T-helper 17 cell (primary cell): ENCODE data around the gene LHFPL3. TPM values are rescaled to one million over a fixed set of nuclear protein-coding genes. Genes with fewer than 3 reads are reported as not detected.

Source experiments
- ATAC-seq: fragments of 150-1000 bp; cut with Tn5 transposase; 2 replicates; pipeline ENCODE4 v1.10.0; 2021; ENCODE audit warnings: mild to moderate bottlenecking, moderate library complexity
- DNase-seq, 3 donors: peaks; one replicate each; pipeline versions ENCODE4 v3.0.0 to v3.0.0-alpha.2; 2020 to 2021
- H3K9me3 ChIP-seq: one replicate; pipeline ENCODE4 v1.7.0; 2013; ENCODE audit warnings: low read length, mild to moderate bottlenecking; ENCODE audit not compliant: control insufficient read depth, poor library complexity, severe bottlenecking
- H3K27ac Mint-ChIP-seq: one replicate; pipeline ENCODE4 v1.8.0; 2022; ENCODE audit warnings: mild to moderate bottlenecking, moderate library complexity, mixed read lengths
- H3K27me3 Mint-ChIP-seq: one replicate; pipeline ENCODE4 v1.8.0; 2022; ENCODE audit warnings: mixed read lengths
- H3K36me3 Mint-ChIP-seq: one replicate; pipeline ENCODE4 v1.8.0; 2022; ENCODE audit warnings: low read depth, mixed read lengths
- H3K4me1 Mint-ChIP-seq: one replicate; pipeline ENCODE4 v1.8.0; 2022; ENCODE audit warnings: mild to moderate bottlenecking, mixed read lengths
- H3K4me3 Mint-ChIP-seq: one replicate; pipeline ENCODE4 v1.8.0; 2022; ENCODE audit warnings: mild to moderate bottlenecking, moderate library complexity, mixed read lengths
- total RNA-seq, 4 donors: library from RNA in 2 of 4; stranded (reverse) in 2 of 4; gene quantifications; one replicate each; pipeline ENCODE4 v1.2.3 and lab custom pipeline; 2022 to 2026

Gene LHFPL3
- total RNA-seq, 2 donors from 2014 or later = not detected

DNA sequence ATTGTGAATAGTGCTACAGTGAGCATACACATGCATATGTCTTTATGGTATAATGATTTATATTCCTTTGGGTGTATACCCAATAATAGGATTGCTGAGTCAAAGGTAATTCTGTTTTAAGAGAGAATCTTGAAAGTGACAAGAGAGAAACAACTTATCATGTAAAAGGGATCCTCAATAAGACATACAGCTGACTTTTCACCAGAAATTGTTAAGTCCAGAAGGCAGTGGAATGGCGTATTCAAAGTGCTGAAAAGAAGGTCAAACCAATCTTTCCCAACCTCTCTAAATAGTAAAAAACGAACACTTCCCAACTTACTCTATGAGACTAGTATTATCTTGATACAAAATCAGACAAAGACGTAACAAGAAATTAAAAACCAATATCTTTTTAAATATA, 59.8 kb downstream of the LHFPL3 start:
- ATAC-seq = no peak
- H3K27me3 Mint-ChIP-seq = no peaks in the 10 kb centered on the region

DNA sequence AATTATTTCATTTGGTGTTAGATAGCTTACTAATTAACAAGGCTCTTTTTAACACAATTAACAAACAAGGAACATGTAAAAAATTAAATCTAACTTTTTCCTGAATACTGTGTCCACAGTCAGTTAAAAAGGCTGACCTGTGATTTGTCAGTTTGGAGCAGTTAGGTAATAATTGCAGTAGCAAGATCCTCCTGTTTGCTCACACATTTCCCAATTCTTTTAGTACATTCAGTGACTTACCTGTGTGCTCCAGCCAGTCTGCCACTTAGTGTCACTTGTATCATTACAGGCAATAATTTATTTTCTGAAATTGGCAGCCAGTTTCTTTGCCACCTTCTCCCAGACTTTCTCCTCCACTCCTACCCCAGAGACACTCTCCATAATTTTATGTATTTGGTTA, 66.8 kb downstream of the LHFPL3 start:
- no peaks in the 10 kb centered on the region for H3K36me3 Mint-ChIP-seq
- DNase-seq = no peak
- H3K27me3 Mint-ChIP-seq = peaks cover 4% of the 10 kb centered on the region
- no peaks in the 10 kb centered on the region for H3K4me1 Mint-ChIP-seq
- H3K27ac Mint-ChIP-seq = no peak overlapping the region
- H3K4me3 Mint-ChIP-seq = no peak overlapping the region
- no peak for ATAC-seq
- no peaks in the 10 kb centered on the region for H3K9me3 ChIP-seq

More for the DNA sequence above, 59.8 kb downstream of the LHFPL3 start:
- no peak overlapping the region for H3K4me3 Mint-ChIP-seq
- H3K9me3 ChIP-seq = no peaks in the 10 kb centered on the region
- H3K4me1 Mint-ChIP-seq = no peaks in the 10 kb centered on the region
- H3K27ac Mint-ChIP-seq = no peak overlapping the region
- no peak for DNase-seq
- H3K36me3 Mint-ChIP-seq = no peaks in the 10 kb centered on the region

DNA sequence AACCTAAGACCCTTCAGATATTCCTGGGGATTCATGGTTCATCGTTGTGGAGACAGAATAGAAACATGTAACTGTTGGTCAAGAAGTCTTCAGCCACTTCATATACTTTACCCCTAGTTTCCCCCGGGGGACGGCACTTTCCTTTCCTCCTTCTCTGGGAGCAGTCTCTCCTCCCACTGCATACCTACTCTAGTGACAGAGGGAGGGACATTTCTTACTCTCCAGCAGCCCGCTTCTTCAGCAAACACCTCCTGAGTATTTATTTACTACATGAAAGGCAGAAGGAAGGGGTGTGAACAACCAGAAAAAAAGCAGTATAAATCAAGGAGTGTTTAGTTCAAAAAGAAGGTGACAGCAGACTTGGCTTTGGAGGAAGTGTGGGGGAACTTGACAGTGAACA, 69.0 kb downstream of the LHFPL3 start:
- DNase-seq (no peak), ATAC-seq (no peak)
- Mint-ChIP-seq H3K4me3 (no peak overlapping the region), H3K27ac (no peak overlapping the region), H3K4me1 (no peaks in the 10 kb centered on the region), H3K36me3 (no peaks in the 10 kb centered on the region), H3K27me3 (peaks cover 4% of the 10 kb centered on the region)
- no peaks in the 10 kb centered on the region for H3K9me3 ChIP-seq

DNA sequence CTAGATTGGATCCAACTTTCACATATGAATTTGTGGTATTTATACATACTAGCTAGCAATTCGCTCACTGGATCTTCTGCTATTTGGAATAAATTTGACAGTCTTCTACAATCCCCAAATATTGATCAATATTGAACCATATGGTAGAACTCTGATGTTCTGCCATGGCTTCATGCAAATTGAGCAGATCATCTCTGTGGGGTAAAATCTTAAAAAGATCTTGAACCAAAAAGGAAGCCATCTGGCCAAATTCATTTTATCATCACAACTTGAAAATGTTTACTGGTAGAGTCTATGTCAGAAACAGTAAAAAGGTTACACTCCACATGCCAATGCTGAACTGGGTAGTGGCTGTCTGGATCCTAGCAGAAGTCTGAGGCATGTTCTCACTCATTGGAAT, 80.0 kb downstream of the LHFPL3 start:
- DNase-seq (no peak), ATAC-seq (no peak)
- Mint-ChIP-seq H3K27me3 (peaks cover 10% of the 10 kb centered on the region), H3K27ac (no peak overlapping the region), H3K4me1 (no peaks in the 10 kb centered on the region), H3K4me3 (no peak overlapping the region), H3K36me3 (peaks cover 2% of the 10 kb centered on the region)
- H3K9me3 ChIP-seq = no peaks in the 10 kb centered on the region

DNA sequence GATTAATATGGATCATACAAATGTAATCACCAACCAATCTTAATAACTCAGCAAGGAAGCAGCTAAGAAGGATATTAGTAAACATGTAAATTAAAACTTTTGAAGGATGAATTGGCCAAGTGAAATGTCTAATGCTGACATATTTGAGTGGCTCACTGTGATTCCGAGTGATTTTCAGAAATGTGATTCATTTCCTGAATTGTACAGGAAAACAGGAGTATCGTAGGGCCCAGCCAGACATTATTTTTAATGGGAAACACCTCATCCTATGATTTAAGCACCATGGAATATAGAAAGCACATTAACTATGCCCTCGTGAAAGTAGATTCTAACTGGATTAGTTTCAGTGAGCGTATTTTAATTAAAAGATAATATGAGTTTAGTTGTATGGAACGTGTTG, 82.3 kb downstream of the LHFPL3 start:
- H3K9me3 ChIP-seq = no peaks in the 10 kb centered on the region
- DNase-seq (no peak), ATAC-seq (no peak)
- H3K4me3 Mint-ChIP-seq = no peak overlapping the region
- no peak overlapping the region for H3K27ac Mint-ChIP-seq
- H3K4me1 Mint-ChIP-seq = no peaks in the 10 kb centered on the region
- peaks cover 12% of the 10 kb centered on the region for H3K27me3 Mint-ChIP-seq
- peaks cover 2% of the 10 kb centered on the region for H3K36me3 Mint-ChIP-seq

DNA sequence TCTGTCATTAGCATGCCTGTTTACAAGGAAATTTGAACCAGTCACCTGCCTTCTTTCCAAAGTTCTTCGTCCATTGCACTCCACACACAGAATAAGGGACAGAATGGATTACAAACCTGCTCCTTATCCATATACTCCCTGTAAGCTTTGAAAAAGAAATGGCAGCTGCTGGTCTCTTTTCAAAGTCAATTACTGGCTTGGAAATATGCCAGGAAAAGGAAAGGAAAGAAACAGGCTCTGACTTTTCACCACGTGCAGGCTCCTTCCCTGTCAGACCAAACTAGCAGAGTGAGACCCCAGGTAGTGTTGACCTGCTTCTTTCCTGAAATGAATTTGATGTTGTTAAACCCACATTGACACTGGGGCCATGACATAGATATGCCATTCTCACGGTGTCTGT, 84.5 kb downstream of the LHFPL3 start:
- Mint-ChIP-seq H3K27me3 (peaks cover 15% of the 10 kb centered on the region), H3K4me1 (no peaks in the 10 kb centered on the region), H3K36me3 (peaks cover 2% of the 10 kb centered on the region), H3K4me3 (no peak overlapping the region), H3K27ac (no peak overlapping the region)
- no peak for ATAC-seq
- H3K9me3 ChIP-seq = no peaks in the 10 kb centered on the region
- no peak for DNase-seq

DNA sequence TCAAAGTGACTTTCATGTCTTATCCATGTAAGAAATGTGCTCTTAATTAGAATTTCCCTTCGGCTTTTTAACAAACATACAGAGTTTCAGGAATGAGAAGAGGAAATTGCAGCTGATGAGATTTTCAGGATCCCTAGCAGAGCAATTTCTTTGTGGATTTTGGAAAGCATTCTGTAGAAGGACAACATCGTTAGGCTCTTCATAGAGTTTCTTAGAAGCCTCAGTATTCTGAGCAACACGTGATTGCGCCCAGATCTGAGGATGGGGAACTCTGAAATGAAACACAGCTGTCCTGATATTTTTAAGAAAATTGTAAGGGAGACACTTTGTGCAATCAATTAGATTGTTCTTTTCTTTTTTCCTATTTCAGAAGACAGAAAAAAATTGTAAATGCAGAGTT, 85.8 kb downstream of the LHFPL3 start:
- DNase-seq (no peak), ATAC-seq (no peak)
- peaks cover 15% of the 10 kb centered on the region for H3K27me3 Mint-ChIP-seq

DNA sequence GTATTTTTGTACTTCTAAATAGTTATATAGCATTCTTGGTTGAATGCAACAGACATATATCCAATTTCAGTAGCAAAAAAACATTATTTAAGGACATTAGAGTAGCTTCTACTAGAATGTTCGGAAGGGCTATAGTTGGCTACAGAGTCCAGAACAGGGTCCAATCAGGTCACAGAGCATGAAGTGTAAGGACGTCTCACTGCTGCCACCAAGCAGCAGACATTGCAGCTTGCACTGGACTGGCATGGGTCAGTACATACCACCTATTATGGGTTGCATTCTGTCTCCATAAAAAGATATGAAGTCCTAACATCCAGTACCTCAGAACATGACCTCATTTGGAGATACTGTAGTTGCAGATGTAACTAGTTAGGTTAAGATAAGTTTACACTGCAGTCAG, 87.3 kb downstream of the LHFPL3 start:
- H3K36me3 Mint-ChIP-seq = no peaks in the 10 kb centered on the region
- H3K9me3 ChIP-seq = no peaks in the 10 kb centered on the region
- no peak overlapping the region for H3K27ac Mint-ChIP-seq
- H3K4me3 Mint-ChIP-seq = no peak overlapping the region
- DNase-seq = no peak
- no peak for ATAC-seq
- H3K4me1 Mint-ChIP-seq = no peaks in the 10 kb centered on the region
- peaks cover 15% of the 10 kb centered on the region for H3K27me3 Mint-ChIP-seq

More for the DNA sequence above, 85.8 kb downstream of the LHFPL3 start:
- Mint-ChIP-seq H3K4me1 (no peaks in the 10 kb centered on the region), H3K4me3 (no peak overlapping the region), H3K27ac (no peak overlapping the region), H3K36me3 (no peaks in the 10 kb centered on the region)
- no peaks in the 10 kb centered on the region for H3K9me3 ChIP-seq

DNA sequence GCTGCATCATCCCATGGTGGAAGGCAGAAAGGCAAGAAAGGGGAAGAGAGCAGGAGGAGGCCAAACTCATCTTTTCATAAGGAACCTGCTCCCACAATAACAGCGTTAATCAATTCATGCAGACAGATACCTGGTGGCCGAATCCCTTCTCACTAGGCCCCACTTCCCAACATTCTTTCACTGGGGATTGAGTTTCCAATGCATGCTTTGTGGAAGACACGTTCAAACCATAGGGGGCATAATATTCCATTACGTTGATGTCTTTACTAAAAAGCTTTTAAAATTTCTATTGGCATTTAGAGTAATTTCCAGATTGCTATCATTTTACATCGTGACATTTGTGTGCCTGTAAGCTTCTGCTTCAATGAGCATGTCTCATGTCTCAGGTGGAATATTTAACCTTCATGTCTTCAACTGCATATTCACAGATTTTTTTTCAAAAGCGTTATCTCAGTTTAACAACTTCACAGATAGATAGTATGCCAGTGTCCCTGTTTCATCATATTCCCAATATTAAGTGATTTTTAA, 88.5 kb downstream of the LHFPL3 start:
- DNase-seq = no peak
- no peak for ATAC-seq
- peaks cover 14% of the 10 kb centered on the region for H3K27me3 Mint-ChIP-seq
- no peaks in the 10 kb centered on the region for H3K9me3 ChIP-seq
- H3K27ac Mint-ChIP-seq = no peak overlapping the region
- H3K4me1 Mint-ChIP-seq = no peaks in the 10 kb centered on the region
- H3K4me3 Mint-ChIP-seq = no peak overlapping the region
- no peaks in the 10 kb centered on the region for H3K36me3 Mint-ChIP-seq

DNA sequence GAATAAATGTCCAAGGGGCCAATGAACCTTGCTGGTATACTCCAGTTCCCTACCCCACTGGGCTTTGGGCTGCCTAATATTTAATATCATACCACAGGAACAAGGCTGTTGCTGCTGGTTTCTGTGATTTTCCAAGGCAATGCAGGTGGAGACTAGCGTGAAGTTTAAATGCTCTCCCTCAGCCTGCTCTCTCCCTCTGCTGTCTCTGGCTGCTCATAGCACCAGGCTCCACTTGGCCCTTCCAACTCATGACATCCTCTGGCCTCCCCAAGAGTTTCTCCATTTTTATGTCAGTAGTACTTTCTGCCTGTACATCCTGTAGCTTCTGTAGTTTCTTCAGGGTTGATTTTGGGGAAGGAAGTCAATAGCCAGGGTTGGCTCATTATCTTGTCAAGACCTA, 103.5 kb downstream of the LHFPL3 start:
- Mint-ChIP-seq H3K4me1 (no peaks in the 10 kb centered on the region), H3K27ac (no peak overlapping the region), H3K36me3 (no peaks in the 10 kb centered on the region), H3K4me3 (no peak overlapping the region), H3K27me3 (no peaks in the 10 kb centered on the region)
- H3K9me3 ChIP-seq = no peaks in the 10 kb centered on the region
- DNase-seq (no peak), ATAC-seq (no peak)

DNA sequence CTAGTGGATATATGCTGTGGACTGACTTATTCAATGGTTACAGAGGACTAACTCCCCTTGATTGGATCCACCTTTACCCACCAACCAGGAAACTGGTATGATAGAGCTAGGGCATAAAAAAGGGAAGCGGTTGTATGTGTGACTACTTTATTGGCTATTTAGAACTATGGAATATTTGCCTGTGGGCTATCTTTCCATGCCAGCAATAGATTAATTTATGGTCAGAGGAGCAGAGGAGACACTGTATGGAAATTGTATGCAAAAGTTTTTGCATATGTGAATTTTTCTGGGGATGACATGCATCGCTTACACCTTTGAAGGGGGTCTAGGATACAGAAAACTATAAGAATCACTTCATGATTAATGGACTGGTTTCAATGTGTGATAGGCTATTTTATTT, 105.7 kb downstream of the LHFPL3 start:
- Mint-ChIP-seq H3K4me1 (no peaks in the 10 kb centered on the region), H3K36me3 (no peaks in the 10 kb centered on the region), H3K27ac (no peak overlapping the region), H3K27me3 (no peaks in the 10 kb centered on the region), H3K4me3 (no peak overlapping the region)
- DNase-seq (no peak), ATAC-seq (no peak)
- H3K9me3 ChIP-seq = no peaks in the 10 kb centered on the region

DNA sequence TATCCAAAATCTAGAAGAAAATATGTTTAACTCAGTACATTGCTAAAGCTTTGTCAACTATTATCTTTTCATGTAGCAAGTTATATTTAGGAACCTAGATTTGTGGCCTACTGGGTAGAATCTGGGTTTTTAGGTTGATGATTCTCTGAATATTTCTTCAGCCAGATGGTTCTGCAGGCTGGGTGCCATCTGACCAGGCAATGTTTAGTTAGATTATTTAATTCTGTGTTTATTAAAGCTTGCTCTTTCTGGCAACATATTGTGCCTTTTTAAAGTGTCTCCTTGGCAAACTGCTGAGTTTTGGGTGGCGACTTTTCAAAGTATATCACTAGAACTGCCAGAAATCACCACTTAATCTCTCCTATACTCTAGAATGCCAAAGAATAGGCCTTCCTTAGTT, 114.1 kb downstream of the LHFPL3 start:
- DNase-seq = no peak
- H3K4me3 Mint-ChIP-seq = no peak overlapping the region
- H3K4me1 Mint-ChIP-seq = no peaks in the 10 kb centered on the region
- no peaks in the 10 kb centered on the region for H3K36me3 Mint-ChIP-seq
- H3K9me3 ChIP-seq = no peaks in the 10 kb centered on the region
- ATAC-seq = no peak
- H3K27ac Mint-ChIP-seq = no peak overlapping the region
- no peaks in the 10 kb centered on the region for H3K27me3 Mint-ChIP-seq

DNA sequence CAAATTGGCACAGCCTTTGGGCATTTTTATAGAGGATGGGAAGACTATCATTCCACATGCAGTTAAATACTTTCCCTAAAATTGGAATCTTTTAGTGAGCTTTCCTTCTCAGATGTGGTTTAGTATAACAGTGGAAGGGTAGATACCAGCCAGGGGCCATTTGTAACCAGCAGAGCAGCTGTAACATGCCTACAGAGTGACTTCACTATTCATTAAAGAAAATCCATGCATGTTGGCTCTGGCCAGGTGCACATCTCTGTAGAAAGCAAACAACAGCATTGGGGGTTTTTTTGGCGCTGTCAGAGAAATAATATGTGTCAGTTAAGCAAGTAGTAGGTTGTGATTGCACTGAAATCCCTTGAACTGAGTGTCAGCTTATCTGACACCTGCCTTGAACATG, 115.6 kb downstream of the LHFPL3 start:
- Mint-ChIP-seq H3K27me3 (peaks cover 8% of the 10 kb centered on the region), H3K4me1 (no peaks in the 10 kb centered on the region), H3K4me3 (no peak overlapping the region), H3K27ac (no peak overlapping the region), H3K36me3 (no peaks in the 10 kb centered on the region)
- no peak for ATAC-seq
- no peak for DNase-seq
- H3K9me3 ChIP-seq = no peaks in the 10 kb centered on the region

DNA sequence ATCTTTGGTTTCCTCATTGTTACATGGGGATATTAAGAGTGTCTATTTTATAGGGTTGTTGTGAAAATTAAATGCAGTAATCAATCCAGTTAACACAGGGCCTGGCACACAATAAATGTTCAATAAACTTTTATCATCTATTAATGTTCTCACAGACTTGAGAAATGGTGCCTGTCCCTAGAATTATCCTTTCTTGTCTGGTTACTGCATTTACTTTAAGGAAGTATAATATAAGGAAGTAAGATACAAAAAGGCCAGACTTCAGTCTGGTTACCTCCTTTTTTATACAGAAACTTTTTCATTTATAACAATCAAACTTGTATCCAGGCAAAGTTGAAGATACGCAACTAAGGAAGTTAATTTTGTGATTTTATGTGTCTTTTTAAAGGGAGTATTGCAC, 117.0 kb downstream of the LHFPL3 start:
- H3K27me3 Mint-ChIP-seq = peaks cover 8% of the 10 kb centered on the region
- H3K4me1 Mint-ChIP-seq = no peaks in the 10 kb centered on the region
- no peak overlapping the region for H3K4me3 Mint-ChIP-seq
- DNase-seq (no peak), ATAC-seq (no peak)
- H3K27ac Mint-ChIP-seq = no peak overlapping the region
- no peaks in the 10 kb centered on the region for H3K9me3 ChIP-seq
- no peaks in the 10 kb centered on the region for H3K36me3 Mint-ChIP-seq
